ENCODE measurements around the gene H3-3A.

Gene H3-3A

GRCh38 chr1:226116673-226117072, 54.2 kb downstream of the H3-3A start:
- no peak for DNase-seq

DNA sequence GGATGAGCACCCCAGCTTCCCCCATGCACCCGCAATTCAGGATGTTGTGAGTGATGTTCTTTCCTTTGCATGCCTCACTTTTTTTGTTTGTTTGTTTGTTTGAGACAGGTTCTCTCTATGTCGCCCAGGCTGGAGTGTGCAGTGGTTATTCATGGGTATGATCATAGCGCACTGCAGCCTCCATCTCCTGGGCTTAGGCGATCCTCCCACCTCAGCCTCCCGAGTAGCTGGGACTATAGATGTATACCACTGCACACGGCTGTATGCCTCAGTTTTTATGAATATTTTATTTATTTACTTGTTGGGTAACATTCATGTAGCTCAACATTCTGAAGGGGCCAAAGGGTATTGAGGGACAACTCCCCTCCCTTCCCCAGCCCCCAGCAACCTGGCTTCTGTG, 54.8 kb downstream of the H3-3A start:
- no peak for DNase-seq

GRCh38 chr1:226118357-226118756, 55.8 kb downstream of the H3-3A start:
- DNase-seq: no peak

GRCh38 chr1:226119169-226119568, 56.7 kb downstream of the H3-3A start:
- DNase-seq: no peak

DNA sequence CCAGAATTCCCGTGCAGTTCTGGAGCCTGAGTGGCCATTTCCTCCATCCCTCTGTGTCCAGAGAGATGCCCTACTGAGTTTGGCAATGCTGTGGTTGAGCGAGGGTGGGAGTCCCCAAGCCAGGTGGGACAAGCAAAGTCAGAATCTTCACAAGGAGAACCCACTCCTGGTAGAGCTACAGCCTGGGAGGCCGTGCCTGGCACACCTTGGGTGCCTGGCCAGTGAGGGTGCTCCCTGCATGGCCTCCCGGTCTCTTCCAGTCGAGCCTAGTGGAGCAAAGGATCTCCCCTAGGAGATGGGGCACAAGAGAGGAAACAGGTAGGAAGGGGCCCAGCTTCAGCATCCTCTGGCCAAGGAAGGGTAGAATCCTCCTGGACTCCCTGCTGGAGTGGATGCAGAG, 57.9 kb downstream of the H3-3A start:
- DNase-seq: no peak

GRCh38 chr1:226121049-226121586, 58.6 kb downstream of the H3-3A start:
- no peak for DNase-seq
